Measurements from ENCODE around the gene CHMP4B.

Gene CHMP4B, protein sequence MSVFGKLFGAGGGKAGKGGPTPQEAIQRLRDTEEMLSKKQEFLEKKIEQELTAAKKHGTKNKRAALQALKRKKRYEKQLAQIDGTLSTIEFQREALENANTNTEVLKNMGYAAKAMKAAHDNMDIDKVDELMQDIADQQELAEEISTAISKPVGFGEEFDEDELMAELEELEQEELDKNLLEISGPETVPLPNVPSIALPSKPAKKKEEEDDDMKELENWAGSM

DNA sequence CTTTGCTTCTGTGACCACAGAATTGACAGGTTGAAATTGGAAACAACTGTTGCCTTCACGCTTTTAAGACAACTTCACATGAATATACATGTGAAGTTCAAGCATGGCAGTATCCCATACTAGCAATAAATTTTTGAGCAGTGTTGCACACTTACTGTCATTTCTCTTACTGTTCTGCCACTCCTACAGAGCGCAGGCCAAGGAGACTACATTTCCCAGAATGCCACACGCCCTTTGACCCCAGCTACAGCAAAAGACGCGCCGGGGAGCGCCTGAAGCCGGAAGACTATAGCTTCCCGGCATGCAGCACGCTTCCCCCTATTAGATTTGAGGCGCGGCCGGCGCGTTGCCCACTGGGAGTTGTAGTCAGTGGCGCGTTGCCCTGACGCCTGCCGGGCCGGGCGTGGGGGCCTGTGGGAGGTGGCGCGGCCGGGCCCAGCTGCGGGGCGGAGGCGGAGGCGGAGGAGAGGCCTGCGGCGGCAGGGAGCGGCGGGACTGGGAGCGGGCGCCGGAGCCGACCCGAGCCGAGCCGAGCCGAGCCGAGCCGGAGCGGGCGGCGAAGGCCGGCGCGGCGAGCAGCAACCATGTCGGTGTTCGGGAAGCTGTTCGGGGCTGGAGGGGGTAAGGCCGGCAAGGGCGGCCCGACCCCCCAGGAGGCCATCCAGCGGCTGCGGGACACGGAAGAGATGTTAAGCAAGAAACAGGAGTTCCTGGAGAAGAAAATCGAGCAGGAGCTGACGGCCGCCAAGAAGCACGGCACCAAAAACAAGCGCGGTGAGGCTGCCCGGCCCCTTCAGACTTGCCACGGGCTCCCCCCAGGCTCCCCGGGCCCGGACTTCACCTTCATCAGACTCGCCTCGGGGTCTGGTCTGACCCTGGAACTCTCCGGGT is at the start of gene CHMP4B:
Gene CHMP4B, plus strand, starts transcription at position 464 of the 891 bp plus-strand sequence. Its CDS starts 121 bp downstream, at position 585.
- DNase-seq (ENCODE audit: low spot score) = peak; percentile 97
- TF ChIP-seq, protein P1, sequence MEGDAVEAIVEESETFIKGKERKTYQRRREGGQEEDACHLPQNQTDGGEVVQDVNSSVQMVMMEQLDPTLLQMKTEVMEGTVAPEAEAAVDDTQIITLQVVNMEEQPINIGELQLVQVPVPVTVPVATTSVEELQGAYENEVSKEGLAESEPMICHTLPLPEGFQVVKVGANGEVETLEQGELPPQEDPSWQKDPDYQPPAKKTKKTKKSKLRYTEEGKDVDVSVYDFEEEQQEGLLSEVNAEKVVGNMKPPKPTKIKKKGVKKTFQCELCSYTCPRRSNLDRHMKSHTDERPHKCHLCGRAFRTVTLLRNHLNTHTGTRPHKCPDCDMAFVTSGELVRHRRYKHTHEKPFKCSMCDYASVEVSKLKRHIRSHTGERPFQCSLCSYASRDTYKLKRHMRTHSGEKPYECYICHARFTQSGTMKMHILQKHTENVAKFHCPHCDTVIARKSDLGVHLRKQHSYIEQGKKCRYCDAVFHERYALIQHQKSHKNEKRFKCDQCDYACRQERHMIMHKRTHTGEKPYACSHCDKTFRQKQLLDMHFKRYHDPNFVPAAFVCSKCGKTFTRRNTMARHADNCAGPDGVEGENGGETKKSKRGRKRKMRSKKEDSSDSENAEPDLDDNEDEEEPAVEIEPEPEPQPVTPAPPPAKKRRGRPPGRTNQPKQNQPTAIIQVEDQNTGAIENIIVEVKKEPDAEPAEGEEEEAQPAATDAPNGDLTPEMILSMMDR (IDR thresholded peaks at IDR 0.05; ENCODE audit: extremely low read depth, missing control alignments) = no peak

DNA sequence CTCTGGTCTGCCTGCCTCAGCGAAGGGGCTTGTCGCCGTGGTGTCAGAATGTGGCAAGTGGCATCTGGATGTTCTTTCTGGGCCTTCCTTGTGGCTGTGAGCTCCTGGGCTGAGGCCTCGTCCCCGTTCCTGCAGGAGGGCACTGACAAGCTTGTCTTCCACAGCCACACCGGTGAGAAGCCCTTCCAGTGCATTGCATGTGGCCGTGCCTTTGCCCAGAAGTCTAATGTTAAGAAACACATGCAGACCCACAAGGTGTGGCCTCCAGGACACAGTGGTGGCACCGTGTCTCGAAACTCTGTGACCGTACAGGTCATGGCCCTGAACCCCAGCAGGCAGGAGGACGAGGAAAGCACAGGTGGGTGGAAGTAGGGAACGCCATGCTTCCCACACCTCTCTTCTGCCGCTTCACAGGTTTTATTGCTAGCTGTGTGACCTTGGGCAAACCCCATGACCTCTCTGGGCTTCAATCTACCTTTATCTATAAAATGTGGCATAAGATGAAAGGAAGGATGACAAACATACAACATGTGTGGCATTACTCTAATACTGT is 49.4 kb upstream of the CHMP4B start:
- TF ChIP-seq, protein P1 (IDR thresholded peaks at IDR 0.05; ENCODE audit: extremely low read depth, missing control alignments) = no peak
- DNase-seq (ENCODE audit: low spot score) = no peak

DNA sequence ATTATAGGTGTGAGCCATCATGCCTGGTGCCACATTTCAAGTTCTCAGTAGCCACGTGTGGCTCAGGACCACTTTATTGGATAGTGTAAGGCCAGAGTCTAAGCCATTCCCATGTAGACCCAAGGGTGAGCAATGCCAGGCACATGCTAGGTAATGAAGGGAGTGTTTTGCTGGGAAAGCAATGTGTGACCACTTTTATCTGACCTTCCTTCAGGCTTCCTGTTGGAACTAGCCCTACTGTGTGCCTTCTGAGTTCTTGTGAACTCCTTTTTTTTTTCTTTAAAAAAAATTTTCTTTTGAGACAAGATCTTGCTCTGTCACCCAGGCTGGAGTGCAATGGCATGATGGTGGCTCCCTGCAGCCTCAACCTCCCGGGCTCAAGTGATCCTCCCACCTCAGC is 46.0 kb upstream of the CHMP4B start:
- no peak for DNase-seq (ENCODE audit: low spot score)
- TF ChIP-seq, protein P1 (IDR thresholded peaks at IDR 0.05; ENCODE audit: extremely low read depth, missing control alignments) = no peak

DNA sequence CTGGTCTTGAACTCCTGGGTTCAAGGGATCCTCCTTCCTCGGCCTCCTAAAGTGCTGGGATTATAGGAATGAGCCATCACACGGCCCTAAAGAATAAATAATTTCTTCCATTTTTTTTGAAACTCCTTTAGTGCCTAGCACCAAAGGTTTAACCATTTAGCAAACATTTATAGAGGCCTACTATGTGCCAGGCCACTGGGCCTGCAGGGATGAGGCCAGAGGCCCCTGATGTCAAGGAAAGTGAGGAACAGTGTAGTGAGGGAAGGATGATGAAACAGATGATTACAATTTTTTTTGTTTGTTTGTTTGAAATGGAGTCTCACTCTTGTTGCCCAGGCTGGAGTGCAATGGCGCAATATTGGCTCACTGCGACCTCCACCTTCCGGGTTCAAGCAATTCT is 45.6 kb upstream of the CHMP4B start:
- no peak for DNase-seq (ENCODE audit: low spot score)
- TF ChIP-seq, protein P1 (IDR thresholded peaks at IDR 0.05; ENCODE audit: extremely low read depth, missing control alignments) = no peak

DNA sequence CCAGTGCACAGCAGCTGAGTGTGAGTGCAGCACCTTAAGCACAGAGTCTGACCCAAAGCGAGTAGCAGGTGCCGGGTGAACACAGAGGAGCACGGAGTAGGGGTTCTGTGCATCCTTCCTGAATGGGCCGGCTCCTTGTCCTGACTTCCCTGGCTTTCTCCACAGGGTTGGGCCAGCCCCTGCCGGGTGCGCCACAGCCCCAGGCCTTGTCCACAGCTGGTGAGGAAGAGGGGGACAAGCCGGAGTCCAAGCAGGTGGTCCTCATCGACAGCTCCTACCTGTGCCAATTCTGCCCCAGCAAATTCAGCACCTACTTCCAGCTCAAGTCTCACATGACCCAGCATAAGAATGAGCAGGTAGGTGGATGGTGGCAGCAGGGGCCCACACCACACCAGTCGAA is 44.5 kb upstream of the CHMP4B start:
- no peak for DNase-seq (ENCODE audit: low spot score)
- TF ChIP-seq, protein P1 (IDR thresholded peaks at IDR 0.05; ENCODE audit: extremely low read depth, missing control alignments) = no peak

DNA sequence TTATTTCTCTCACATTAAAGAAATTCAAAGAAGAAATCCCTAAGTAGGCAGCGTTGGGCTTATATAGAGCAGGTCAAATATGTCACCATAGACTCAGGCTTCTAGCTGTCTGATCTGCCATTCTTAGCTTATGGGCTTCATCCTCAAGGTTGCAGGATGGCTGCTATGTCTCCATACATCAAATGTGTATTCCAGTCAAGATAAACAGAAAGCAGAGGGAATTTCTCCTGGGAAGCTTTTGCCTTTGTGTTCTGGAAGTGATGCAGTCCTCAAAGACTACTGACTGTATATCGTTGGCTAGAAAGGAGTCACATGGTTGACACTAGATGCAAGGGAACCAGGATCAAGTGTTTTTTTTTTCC is 43.4 kb upstream of the CHMP4B start:
- TF ChIP-seq, protein P1 (IDR thresholded peaks at IDR 0.05; ENCODE audit: extremely low read depth, missing control alignments) = no peak
- DNase-seq (ENCODE audit: low spot score) = no peak

DNA sequence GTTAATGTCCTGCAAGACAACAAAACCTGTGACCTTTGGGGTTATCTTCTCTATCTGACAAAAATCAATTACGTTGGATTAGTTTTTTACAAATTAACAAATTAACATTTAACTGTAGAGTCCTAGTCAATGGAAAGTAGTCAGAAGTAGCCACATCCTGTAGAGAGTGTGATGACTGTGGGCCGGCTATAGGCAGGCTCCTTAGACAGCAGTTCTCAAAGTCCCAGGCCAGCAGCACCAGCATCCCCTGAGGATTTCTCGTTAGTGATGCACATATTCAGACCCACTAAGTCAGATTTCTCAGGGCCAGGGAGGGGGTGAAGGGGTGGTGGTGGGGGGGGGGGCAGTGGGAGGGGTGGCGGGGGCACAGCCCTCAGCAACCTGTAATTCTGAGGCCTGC is 42.1 kb upstream of the CHMP4B start:
- TF ChIP-seq, protein P1 (IDR thresholded peaks at IDR 0.05; ENCODE audit: extremely low read depth, missing control alignments) = no peak
- DNase-seq (ENCODE audit: low spot score) = no peak

All from GM20000 (cell line).